Measurements from ENCODE around the gene THSD8. TPM values are rescaled to one million over a fixed set of nuclear protein-coding genes. Genes with fewer than 3 reads are reported as not detected.

THSD8 gene
- not detected in 2 replicates for total RNA-seq (2014; rRNA removed; shearing (Covaris generic))

DNA sequence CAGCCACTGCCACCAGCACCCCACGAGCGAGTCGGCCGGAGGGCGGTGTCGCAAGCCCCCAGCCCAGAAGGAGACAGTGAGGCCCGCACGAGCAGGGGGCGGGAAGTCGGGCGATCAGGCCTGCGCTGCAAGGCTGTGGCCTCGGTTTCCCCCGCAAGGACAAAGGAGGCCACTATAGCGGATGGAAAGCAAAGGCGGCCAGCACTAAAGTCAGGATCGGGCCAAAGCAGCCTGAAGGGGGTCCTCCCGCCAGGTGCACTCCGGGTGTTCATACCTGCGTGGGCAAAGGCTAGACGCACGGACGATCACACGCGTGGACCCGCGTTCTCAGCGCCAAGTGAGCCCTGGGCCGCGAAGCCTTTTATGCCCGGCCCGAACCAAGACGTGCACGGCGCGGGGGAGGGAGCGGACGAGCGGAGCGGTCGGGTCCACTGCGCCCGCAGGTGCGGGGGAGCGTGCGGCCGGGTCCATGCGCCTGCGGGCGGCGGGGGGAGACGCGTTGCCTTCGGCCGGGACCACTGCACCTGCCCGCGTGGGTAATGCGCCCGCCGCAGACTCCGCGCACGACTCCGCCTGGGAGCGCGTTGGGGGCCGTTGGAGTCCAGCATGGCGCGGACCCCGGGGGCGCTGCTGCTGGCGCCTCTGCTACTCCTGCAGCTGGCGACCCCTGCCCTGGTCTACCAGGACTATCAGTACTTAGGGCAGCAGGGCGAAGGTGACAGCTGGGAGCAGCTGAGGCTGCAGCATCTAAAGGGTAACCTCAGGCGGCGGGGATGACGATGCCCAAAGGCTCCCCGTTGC lies at the start of gene THSD8, which contains the start of gene PRDX2:
Gene THSD8 (plus strand): TSS at position 604 of the 801 bp plus-strand sequence. CDS start 3 bp downstream, at position 607.
Gene PRDX2 (minus strand): TSS at position 335 of the 801 bp plus-strand sequence. CDS start 539 bp downstream, outside the sequence.
- peak; percentile 49 for DNase-seq (ENCODE audit: low read depth)

GRCh38 chr19:12754465-12755196 lies 47.2 kb upstream of the THSD8 start:
- DNase-seq (ENCODE audit: low read depth) = no peak

DNA sequence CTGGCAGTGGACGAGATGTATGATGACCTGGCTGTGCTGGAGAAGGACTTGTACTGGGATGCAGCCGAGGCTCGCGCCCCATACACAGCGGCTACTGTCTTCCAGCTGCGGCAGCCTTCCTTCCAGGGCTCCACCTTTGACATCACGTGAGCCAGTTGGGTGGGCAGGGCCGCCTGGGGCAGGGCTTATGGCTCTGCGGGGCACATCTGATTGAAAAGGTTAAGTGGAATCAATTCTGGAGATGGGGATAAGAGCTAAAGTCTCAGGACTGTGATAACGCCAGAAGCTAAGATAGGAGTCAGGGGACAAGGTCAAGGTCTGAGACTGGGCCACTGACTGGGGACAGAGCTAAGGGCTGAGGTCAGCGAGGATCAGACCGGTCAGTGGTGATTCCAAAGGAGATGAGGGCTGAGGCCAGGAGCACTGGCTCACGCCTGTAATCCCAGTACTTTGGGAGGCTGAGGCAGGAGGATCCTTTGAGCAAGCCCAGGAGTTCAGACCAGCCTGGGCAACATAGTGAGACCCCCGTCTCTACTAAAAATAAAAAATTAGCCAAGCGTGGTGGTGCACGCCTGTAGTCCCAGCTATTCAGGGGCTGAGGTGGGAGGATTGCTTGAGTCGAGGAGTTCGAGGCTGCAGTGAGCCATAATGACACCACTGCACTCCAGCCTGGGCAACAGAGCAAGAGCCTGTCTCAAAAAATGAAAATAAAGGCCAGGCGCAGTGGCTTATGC lies 45.6 kb upstream of the THSD8 start:
- no peak for DNase-seq (ENCODE audit: low read depth)

GRCh38 chr19:12757544-12758274 lies 44.2 kb upstream of the THSD8 start:
- peak; percentile 58 for DNase-seq (ENCODE audit: low read depth)

DNA sequence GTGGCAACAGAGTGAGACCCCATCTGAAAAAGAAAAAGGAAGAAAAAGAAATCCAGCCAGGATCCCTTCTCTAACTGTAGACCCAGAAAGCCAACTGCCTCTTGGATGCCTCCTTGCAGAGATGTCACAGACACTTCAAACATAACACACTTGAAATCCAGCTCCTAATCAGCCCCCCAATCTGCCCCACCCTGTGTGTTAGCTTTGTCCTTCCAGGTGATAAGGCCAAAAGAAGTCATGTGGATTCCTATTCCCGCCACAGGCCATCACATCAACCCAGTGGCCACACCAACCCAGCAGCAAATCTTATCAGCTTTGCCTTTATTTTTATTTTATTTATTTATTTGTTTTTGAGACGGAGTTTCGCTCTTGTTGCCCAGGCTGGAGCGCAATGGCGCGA lies 42.2 kb upstream of the THSD8 start:
- DNase-seq (ENCODE audit: low read depth) = no peak

DNA sequence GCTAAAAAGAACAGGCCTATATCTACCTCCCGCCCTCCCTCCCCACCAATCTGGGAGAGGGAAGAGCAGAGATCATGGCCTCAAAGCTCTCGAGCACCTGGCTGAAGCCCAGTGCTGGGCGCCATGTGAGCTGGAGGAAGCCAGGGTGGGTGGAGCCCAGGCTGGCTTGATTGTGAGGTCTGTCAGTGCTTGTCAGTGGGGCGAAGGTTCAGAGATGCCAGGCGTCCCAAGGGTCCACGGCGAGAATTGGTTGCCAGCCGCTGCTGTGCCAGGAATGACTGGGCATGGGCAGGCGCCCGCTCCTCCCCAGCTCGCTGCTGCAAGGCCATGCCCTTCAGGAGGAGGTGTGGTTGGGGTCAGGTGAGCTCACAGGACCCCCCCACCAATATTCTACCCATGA lies 38.8 kb upstream of the THSD8 start:
- no peak for DNase-seq (ENCODE audit: low read depth)

- DNase-seq (ENCODE audit: low read depth) = no peak
Observed at GRCh38 chr19:12764698-12765097, 37.2 kb upstream of the THSD8 start.

- DNase-seq (ENCODE audit: low read depth) = peak; percentile 64
Observed at GRCh38 chr19:12766051-12766521, 35.8 kb upstream of the THSD8 start.

- no peak for DNase-seq (ENCODE audit: low read depth)
Observed at GRCh38 chr19:12767150-12767549, 34.7 kb upstream of the THSD8 start.

DNA sequence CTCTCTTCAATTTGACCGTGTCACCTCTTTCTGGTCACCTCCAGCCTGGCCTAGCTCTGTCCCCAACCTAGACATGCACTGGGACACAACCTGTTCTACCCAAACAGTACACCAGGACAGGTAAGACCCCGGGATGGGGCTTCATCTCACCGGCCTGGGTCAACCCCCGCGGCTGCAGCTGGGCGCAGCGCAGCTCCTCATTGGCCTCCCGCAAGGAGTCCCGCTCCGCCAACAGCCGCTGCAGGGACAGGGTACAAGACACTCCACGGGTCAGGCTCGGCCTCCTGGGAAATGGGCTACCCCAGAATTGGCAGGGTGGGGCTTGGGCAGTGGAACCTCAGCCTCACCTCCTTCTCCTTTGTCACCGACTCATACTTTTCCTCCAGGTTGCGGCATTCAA lies 34.2 kb upstream of the THSD8 start:
- DNase-seq (ENCODE audit: low read depth) = no peak

DNA sequence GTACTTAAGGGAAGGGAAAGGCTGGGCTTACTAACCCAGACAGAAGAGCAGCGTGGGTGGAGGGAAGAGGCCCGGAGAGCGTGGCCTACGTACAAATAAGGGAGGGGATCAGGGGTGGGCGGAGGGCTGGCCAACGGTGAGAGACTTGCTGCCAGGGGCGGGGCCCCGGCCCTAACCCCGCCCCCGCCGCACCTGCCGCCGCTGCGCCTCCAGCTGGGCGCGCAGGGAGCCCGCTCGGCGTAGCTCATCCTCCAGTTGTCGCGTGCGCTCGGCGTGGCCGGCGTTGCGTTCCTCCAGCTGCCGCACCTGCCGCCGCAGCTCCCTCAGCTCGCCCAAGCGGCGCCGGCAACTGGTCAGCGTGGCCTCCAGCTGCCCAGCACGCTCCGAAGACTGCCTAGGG lies 32.2 kb upstream of the THSD8 start:
- DNase-seq (ENCODE audit: low read depth) = no peak

DNA sequence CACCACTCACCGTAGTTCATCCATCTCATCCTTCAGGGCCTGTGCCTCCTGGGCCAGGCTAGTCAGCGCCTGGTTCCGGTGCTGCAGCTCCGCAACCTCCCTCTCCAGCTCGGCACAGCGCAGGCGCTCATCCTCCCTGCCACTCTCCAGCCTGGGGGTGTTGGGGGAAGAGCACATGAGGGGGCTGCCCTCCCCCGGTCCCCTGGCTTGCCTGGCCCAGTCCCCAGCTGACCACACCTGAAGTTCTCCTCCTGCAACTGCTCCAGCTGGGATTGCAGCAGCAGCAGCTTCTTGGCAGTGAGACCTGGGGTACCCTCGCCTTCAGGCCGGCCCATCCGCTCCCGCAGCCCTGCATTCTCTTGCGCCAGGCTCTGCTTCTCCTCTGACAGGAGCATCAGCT lies 30.9 kb upstream of the THSD8 start:
- no peak for DNase-seq (ENCODE audit: low read depth)

DNA sequence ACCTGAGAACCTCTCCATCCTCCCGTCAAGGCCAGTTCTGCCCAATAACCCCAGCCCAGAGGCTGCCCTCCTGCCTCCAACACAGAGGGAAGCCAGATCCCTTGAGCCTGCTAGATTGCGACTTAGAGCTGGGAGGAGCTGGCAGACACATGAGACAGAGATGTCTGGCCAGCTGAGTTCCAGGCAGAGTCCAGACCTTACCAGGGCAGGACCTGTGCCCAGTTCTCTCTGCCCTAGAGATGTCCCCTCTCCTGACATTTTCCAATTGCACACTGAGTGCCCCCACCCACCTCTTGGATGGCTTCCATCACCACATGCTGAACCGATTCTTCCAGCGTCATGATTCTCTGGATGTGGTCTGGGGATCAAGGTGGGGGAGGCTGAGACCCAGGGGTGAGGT lies 29.5 kb upstream of the THSD8 start:
- DNase-seq (ENCODE audit: low read depth) = no peak

DNA sequence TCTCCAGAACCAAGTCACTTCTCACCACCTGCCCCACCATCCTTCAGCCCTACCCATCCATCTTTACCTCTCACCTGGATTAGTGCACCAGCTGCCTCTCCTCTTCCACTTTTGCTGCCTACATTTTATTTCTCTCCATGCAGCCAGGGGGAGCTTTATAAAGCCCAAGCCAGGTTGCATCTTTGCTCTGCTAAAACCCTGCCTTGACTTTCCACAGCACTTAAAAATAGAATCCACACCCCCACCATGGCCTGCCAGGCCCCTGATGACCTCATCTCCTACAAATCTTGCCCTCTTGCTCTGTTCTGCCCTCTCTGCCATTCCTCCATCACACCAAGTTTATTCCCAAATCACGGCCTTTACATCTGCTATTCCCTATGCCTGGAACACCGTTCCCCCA lies 28.3 kb upstream of the THSD8 start:
- DNase-seq (ENCODE audit: low read depth) = peak; percentile 52

DNA sequence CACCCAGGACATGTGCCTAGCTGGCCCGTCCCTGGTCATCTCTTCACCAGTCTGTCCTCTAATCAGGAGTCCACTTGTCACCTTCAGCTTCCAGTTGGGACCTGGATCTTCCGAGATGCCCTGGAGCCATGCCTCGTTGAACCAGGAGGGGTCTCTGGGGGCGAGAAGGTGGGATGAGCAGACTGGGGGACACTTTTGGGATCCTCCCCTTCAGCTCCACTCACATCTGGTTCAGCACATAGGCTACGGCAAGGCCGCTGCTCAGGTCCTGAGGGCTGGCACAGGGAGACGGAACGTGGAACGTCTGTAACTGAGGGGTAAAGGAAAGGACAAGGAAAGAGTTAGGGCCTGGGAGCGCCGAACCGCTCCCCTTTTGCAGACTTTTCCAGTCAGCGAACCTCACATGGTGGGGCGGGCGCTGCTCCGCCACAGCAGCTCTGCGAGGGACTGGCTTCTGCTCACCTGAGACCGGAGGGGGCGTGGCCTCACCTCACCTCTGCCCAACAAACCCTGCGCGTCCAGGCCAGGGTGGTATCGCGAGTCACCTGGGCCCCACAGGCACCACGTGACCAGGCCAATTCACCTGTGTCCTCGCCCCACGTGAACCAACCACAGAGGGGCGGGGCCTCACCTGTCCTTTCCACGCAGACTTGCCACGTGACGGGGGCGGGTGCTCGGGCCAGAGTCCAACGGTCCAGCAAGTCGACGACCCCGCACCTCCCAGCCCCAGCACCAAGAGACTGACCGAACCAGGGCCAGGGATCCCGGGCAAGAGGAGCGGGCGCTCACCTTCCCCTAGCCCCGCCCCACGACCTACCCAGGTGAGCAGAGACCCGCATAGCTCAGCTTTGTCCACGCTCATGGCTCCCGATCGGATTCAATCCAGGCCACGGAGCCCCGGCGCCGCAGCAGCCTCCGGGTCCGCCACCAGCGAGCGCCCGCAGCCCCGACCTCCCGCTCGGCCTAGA lies 27.0 kb upstream of the THSD8 start, which contains the start of gene HOOK2:
Gene HOOK2 (minus strand): TSS at position 965 of the 968 bp plus-strand sequence. CDS start 103 bp downstream, at position 862.
- no peak for DNase-seq (ENCODE audit: low read depth)

DNA sequence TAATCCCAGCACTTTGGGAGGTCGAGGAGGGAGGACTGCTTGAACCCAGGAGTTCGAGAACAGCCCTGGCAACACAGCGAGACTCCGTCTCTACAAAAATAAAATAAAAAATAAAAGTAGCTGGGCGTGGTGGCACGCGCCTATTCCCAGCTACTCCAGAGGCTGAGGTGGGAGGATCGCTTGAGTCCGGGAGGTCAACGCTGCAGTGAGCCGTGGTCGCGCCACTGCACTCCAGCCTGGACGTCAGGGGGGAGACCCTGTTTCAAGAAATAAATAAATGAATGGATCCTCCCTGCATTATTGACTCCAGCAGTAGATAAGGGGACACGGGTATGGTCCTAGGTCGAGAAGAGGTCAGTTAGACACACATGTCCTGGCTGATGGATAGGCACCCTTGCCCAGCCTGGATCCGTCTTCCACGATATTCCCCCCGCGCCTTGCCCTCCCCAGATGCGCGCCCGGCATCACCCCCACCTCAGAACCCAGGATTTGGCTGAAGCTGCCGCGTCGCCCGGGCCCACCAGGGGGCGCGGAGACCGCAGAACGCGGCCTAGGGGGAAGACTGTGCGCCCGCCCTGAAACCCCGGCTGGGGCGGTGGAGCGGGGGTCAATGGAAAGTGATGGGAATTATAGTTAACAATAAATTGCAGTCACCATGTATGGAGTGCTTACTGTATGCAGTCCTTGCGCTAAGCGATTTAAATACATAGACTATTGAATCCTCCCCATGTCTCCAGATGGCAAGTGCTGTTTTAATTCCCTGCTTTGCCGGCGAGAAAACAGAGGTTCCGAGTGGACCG lies 24.5 kb upstream of the THSD8 start:
- DNase-seq (ENCODE audit: low read depth) = peak; percentile 74

- peak; percentile 82 for DNase-seq (ENCODE audit: low read depth)
Observed at GRCh38 chr19:12778017-12778904, 23.6 kb upstream of the THSD8 start.

DNA sequence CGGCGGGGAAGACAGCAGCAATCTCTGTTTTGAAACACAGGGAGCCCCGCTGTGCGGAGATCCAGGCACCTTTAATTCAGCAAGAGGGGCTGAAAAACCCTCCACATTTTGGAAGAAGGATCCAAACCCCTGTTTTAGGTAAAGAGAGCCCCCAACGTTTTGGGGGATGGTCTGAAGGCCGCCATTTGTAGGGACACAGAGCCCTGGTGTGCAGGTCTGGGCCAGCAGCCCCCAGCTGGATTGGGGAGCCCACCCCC lies 23.0 kb upstream of the THSD8 start:
- no peak for DNase-seq (ENCODE audit: low read depth)

Measured in M059J (cell line).